Thymus (tissue), 11 donors: ENCODE measurements around the gene ACTR1B. TPM values are rescaled to one million over a fixed set of nuclear protein-coding genes. Genes with fewer than 3 reads are reported as not detected.
"Not testable (repeated sequence)": the region's sequence is repeated elsewhere in the genome, so short reads cannot be mapped to it uniquely, and the experiment has no call there.

Experiments used
- DNase-seq, 9 donors: peaks; one replicate each; pipeline ENCODE4 v3.0.0-alpha.2; 2013; ENCODE audit warnings: low spot score in 9 of 9, low read depth in 6 of 9, missing footprints in 1 of 9
- H3K27ac ChIP-seq, 2 donors: one replicate each; pipeline ENCODE4 v1.5.1; 2013; ENCODE audit warnings: control low read depth in 1 of 2, low read depth in 1 of 2, low read length in 1 of 2, mild to moderate bottlenecking in 1 of 2, moderate library complexity in 1 of 2
- H3K27me3 ChIP-seq, 2 donors: one replicate each; pipeline ENCODE4 v1.5.1; 2013; ENCODE audit warnings: low read length in 1 of 2; ENCODE audit not compliant: control insufficient read depth in 2 of 2, insufficient read depth in 1 of 2
- H3K36me3 ChIP-seq, 2 donors: one replicate each; pipeline ENCODE4 v1.5.1; 2013; ENCODE audit warnings: low read length in 1 of 2, mild to moderate bottlenecking in 1 of 2, moderate library complexity in 1 of 2; ENCODE audit not compliant: control insufficient read depth in 2 of 2, insufficient read depth in 2 of 2
- H3K4me1 ChIP-seq, 2 donors: one replicate each; pipeline ENCODE4 v1.5.1; 2013; ENCODE audit warnings: low read length in 2 of 2; ENCODE audit not compliant: control insufficient read depth in 2 of 2, insufficient read depth in 2 of 2
- H3K4me3 ChIP-seq, 2 donors: one replicate each; pipeline ENCODE4 v1.5.1; 2013; ENCODE audit warnings: low read length in 2 of 2, control low read depth in 1 of 2, mild to moderate bottlenecking in 1 of 2
- H3K9me3 ChIP-seq, 2 donors: one replicate each; pipeline ENCODE4 v1.5.1; 2013; ENCODE audit warnings: low read length in 1 of 2, mild to moderate bottlenecking in 1 of 2; ENCODE audit not compliant: control insufficient read depth in 2 of 2, insufficient read depth in 1 of 2
- WGBS: extraction: QIAGEN DNeasy Blood & Tissue Kit; methylation state at CpG from one replicate; pipeline ENCODE4 v1.1.7; 2013; 5-methylcytosine and 5-hydroxymethylcytosine counted together
- polyA plus RNA-seq: library from polyadenylated mRNA; stranded (reverse); fragments of 200-250 nt; gene quantifications from one replicate; pipeline ENCODE4 v1.2.3, GENCODE V29; 2013
- total RNA-seq: library from RNA; stranded (reverse); fragments of 120-200 nt; gene quantifications from one replicate; pipeline ENCODE4 v1.2.4, GENCODE V29; 2013
- donor health status: healthy.

Gene ACTR1B
- total and polyA plus RNA-seq, 2 donors, result 44.1 to 73.2 TPM

DNA sequence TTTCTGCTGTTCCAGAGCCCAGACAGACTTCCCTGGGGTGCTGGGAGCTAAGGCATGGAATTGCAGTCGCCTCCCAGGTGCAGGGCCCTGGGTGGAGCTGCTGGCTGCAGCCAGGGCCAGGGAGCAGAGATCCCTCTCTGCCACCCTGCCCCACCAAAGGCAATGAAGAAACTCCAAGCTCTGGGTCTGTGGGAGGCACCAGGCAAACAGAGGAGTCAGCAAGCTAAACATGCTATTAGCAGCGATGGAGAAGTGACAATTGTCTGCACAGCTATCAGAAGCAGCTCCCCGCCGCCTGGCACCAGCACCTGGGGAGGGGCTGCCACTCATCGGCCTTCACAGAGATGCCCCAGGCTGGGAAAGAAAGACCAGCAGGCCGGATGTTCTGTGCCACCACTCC is 45.9 kb downstream of the ACTR1B start:
- Histone ChIP-seq H3K4me1 (no peaks in the 10 kb centered on the region), H3K27ac (no peak overlapping the region), H3K9me3 (no peaks in the 10 kb centered on the region), H3K36me3 (no peaks in the 10 kb centered on the region), H3K4me3 (no peak overlapping the region), H3K27me3 (no peaks in the 10 kb centered on the region)
- no peak for DNase-seq
- 97% methylated on average over 6 of the region's 6 CpGs for WGBS

DNA sequence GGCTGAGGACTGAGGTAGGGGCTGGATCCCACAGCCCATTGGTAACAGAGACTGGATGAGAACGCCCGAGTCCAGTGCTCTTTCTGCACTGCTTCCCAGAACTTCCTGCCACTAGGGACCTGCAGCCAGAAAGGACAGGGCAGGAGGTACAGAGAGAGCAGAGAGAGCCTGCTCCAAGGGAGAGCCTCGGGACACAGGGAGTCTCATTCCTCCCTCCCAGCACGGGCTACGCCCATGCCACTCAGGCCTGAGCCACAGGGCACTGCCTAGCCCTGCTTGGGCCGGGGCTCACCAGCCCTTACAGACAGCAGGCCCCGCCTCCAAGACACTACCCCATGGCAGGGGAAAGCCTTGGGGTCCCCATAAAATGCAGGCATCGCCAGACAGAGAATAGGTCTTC is 48.1 kb downstream of the ACTR1B start:
- DNase-seq, H3K9me3 ChIP-seq, H3K27ac ChIP-seq, H3K4me3 ChIP-seq, H3K27me3 ChIP-seq, H3K36me3 ChIP-seq, H3K4me1 ChIP-seq: not testable (repeated sequence)
- whole genome bisulfite sequencing, result no CpG with 5 or more reads among the region's 8 CpGs

DNA sequence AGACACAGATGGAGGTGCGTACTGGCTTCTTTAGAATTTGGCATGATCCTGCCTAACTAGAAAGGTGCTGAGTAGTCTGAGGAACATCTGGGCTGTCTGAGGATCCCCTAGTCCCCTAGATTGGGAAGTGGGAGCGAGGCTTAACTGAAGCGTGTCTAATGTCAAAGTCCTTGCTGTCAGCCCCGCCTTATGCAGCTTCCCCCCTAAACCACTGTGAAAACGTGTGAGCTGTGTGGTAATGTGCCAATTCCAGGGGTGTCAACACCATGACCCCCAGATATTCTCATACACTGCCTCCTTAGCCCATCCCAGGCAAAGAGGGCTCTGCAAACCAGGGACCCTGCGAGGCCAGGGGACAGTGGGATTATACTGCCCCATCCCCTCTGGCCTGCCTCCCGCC is 51.9 kb downstream of the ACTR1B start:
- 92% methylated on average over 2 of the region's 7 CpGs for WGBS
- not testable (repeated sequence) for H3K4me1 ChIP-seq, H3K27ac ChIP-seq, H3K9me3 ChIP-seq, H3K36me3 ChIP-seq, DNase-seq, H3K4me3 ChIP-seq, H3K27me3 ChIP-seq

DNA sequence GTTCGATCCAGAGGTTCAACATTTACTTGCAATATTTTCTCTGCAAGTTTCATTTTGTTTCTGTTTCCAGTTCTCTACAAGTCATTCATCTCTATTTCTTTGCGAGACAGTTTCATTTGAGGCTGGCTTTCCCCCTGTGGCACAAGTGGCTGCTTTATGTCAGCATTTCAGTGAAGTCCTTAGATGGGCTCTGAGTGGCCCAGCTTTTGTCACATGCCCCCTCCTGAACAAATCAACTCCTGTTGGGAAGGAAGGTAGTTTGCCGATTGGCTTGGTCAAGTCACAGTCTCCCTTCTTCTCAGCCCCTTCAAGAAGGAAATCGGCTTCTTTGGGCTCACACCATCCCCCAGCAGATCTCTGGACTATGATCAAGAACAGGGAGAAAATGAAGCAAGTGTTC is 55.1 kb downstream of the ACTR1B start:
- not testable (repeated sequence) for H3K9me3 ChIP-seq, H3K27ac ChIP-seq, H3K36me3 ChIP-seq, DNase-seq, H3K27me3 ChIP-seq, H3K4me3 ChIP-seq, H3K4me1 ChIP-seq
- WGBS, result 98% methylated on average over 4 of the region's 4 CpGs

Other genes with a start within 250 kb of the ACTR1B start
- gene ANKRD36B, start 74.2 kb downstream of the ACTR1B start, total RNA-seq, result 31.9 TPM
- gene ANKRD36B, start 74.2 kb downstream of the ACTR1B start, polyA plus RNA-seq, result 47.6 TPM
- gene COX5B, start 18.0 kb downstream of the ACTR1B start, total RNA-seq, result 253 TPM
- 247 TPM for gene COX5B, start 18.0 kb downstream of the ACTR1B start, polyA plus RNA-seq
- 2.9 TPM for gene C2orf92, start 5.7 kb upstream of the ACTR1B start, total RNA-seq
- 13.1 TPM for gene C2orf92, start 5.7 kb upstream of the ACTR1B start, polyA plus RNA-seq
- 160 TPM for gene ZAP70, start 49.5 kb upstream of the ACTR1B start, total RNA-seq
- 217 TPM for gene ZAP70, start 49.5 kb upstream of the ACTR1B start, polyA plus RNA-seq